ENCODE data around the gene FOXL2NB.

Gene FOXL2NB

DNA sequence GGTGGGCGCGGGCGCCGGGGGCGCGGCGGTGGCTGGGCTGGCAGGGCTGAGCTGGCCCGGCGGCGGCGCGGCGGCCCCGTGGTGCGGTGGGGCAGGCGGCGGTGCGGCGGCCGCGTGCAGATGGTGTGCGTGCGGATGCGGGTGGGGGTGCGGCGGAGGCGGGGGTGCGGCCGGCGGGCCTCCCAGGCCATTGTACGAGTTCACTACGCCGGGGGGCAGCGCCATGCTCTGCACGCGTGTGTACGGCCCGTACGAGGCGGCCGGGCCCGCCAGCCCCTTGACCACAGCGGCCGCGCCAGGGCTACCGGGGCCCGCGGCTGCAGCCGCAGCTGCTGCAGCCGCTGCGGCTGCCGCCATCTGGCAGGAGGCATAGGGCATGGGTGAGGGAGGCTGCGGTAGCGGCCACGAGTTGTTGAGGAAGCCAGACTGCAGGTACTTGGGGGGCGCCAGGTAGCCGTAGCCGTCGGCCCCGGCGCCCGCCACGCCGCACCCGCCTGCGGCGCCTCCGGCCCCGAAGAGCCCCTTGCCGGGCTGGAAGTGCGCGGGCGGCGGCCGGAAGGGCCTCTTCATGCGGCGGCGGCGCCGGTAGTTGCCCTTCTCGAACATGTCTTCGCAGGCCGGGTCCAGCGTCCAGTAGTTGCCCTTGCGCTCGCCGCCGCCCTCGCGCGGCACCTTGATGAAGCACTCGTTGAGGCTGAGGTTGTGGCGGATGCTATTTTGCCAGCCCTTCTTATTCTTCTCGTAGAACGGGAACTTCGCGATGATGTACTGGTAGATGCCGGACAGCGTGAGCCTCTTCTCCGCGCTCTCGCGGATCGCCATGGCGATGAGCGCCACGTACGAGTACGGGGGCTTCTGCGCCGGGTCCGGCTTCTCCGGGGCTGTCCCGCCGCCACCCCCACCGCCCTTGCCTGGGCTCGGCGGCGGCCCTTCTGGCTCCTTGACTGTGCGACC is 1.0 kb upstream of the FOXL2NB start:
- DNase-seq: no peak

DNA sequence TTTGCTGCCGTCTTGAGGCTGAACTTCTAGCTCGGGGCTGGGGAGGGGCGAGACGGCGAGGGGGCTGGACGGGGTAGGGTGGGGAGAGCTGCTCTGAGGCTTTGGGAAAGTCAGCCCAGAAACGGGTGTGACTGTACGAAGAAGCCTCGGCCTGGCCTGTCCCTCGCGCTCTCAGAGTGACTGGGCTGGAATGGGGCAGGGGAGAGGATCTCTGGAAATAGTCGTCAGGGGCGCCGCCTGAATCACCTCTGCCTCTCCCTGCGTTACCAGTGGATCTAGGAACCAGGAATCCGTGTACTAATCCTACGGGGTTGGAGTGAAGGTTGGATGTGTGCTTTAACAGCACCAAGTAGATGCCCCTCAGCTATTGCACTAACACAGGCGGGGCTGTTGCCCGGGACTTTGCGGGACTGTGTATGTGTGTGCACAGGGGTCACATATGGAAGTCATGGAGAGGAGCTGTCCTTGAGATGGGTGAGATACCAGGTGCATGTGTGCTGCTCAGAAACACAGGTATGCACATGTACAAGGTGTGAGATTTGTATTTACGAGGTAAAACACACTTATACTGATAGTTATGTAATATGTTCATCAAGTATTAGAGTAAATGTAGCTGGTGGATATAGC is 591 bp downstream of the FOXL2NB start:
- DNase-seq: no peak

DNA sequence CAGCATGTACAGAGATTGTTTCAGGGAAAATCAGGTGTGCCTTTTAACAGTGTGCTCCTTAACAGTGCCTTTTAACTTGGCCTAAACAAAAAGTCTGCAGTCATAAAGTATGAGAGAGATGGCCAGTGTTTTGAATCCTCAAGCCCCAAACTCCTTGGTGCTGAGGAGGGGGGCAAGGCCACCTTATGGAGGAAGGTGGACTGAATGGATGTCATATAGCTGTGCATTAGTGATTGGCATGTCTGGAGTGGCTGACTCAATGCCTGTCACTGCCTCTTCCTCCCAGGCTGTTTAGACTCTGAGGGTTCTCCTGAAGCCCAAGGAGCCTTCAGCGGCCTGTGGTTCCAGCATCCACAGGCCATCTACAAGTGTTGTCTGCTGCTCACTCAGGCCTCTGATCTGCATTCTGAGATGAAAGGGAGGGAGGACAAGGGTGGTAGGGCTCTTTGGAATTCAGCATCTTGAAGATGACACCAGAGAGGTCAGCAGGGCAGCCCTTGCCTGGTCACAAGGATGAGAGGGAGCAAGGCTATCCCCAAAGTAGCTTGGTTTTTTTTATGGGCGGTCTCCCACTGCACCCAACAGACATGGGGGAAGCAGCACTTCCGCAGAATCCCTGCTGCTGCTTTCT is 1.5 kb downstream of the FOXL2NB start:
- no peak for DNase-seq

DNA sequence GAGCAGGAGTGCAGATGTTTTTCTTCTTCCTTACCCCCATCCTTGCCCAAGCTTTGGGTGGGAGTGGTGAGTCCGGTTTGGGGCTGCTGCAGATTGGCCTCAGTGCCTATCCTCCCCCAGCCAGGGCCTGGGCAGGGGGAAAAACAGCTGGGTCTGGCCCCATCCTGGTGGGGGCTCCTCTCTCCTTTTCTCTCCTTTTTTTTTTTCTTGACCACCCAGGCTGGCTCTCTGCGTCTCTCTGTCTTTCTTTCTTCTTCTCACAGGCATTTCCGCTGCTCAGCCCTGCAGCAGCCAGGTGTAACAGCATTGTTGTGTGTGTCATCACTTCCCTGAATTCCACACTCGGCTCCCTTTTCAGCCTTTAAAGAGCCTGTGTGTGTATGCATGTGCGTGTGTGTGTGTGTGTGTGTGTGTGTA is 2.0 kb downstream of the FOXL2NB start:
- DNase-seq: no peak

DNA sequence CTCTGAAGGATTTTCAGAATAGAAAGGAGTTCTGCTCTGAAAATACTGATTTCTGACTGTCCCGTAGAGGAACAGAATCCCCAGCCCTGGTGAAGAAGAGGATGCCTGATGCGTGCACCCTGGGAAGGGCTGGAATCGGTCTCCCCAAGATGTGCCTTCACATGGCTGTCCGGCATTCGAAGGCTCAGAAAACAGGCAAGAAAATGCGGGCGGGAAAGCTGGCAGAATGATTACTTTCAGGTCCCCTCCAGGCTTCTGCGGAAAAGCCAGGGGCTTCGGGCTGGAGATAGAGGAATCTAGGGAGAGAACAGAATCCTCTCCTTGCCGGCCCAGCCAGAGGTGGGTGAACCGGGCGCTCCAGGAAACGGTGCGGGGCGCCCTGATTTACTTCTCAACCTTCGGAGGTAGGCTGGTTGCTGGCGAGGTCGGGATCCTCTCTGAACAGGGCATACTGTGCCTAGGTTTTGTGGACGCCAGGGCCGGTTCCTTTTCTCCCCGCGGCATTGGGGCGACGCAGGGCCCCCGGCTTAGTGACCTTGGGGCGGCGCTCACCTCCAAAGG is 2.5 kb downstream of the FOXL2NB start:
- DNase-seq: no peak

DNA sequence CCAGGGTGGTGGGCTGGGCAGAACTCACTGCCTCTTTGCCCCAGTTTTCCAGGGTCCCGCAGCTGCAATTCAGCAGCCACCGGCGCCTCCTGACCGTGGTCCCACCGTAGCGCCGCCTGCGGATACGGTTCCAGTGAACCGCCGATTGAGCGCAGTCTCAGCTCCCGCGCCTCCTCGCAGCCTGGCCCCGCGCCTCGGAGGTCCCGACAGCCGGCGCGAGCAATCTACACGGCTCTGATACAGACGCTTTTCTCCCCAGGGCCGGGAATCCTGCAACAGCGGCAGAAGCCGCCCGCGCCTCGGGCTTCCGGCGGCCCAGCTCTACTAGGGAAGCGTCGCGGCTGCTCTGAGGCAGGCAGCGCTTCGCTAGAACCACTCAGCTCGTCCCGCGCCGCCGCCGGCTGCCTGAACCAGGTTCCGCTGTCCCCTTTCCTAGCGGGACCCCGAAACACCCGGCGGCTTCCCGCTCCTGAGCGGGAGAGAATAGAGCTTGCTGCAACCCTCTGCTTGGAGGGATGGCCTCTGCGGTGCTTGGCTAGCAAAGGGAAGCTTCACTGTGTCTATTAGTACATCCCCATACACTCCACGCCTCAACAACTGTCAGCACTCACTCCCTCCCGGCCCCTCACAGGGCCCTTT is 3.1 kb downstream of the FOXL2NB start:
- DNase-seq: no peak

- DNase-seq: no peak
Measured at GRCh38 chr3:138950701-138951100, 3.7 kb downstream of the FOXL2NB start.

DNA sequence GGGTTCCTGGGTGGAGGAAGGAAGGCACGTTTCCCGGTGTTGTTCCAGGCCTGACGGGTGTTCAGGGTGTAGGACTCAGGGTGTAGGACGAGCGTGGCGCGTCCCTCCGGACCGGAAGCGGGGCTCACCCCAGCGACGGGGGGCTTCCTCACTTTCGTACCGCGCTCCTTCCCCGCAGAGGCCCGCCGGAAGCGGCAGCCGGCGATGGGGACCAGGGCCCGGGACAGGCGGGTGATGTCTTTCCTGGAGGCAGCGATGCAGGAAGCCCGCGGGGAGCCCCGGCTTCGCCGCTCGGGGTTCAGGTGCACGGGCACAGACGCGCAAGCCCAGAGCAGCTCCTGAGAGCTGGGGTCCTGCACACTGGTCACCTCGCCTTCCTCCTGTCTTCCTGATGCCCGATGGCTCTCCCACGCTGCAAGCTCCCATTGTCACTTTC is 13.4 kb downstream of the FOXL2NB start:
- no peak for DNase-seq

DNA sequence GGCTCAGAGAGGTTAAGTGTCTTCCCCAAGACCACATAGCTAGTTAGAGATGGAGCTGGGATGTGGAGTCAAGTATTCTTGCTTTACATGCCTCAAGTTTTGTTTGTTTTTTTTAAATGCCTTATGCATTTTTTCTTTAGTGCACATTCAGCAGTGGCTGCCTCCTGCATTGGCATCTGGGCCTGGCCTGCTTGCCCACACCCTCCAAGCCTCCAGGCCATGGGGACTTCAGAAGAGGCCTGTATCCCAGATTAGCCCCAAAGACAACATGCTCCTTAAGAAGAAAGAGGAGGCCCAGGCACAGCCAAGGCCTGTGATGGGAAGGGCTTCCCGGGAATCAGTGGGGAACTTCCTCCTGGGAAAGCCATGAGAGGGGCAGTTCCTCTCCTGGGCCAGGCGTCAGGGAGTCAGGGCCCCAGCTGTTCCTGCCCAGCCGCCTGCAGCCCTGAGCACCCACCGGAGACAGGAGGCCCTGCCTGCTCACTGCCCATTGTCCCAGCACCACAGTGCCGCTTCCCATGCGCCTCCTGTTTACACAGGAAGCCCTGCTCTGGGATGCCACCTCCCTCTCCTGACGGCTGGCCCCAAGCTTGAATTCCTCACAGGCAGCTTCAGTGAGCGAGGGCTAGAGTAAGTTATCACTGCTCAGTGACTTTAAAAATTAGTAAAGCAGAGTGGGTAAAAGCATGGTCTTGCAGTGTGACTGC is 16.0 kb downstream of the FOXL2NB start:
- no peak for DNase-seq

DNA sequence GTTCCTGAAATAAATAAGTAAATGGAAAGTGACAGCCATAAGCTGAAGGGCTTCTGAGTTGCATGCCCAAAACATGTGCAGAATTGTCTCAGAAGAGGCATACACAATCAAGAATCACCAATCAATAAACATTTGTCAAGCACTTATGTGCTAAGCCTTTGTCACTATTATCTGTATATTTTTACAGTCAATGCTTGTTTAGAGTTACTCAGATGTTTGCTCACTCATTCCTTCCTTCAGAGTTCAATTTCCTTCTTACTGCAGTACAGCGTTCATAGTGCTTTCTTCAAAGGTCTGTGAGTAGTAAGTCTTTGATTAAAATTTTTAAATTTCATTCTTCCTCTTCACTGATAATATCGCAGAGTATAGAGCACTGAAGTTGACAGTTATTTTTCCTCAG is 17.2 kb downstream of the FOXL2NB start:
- DNase-seq: no peak

GRCh38 chr3:138964923-138965322 is 17.9 kb downstream of the FOXL2NB start:
- no peak for DNase-seq

DNA sequence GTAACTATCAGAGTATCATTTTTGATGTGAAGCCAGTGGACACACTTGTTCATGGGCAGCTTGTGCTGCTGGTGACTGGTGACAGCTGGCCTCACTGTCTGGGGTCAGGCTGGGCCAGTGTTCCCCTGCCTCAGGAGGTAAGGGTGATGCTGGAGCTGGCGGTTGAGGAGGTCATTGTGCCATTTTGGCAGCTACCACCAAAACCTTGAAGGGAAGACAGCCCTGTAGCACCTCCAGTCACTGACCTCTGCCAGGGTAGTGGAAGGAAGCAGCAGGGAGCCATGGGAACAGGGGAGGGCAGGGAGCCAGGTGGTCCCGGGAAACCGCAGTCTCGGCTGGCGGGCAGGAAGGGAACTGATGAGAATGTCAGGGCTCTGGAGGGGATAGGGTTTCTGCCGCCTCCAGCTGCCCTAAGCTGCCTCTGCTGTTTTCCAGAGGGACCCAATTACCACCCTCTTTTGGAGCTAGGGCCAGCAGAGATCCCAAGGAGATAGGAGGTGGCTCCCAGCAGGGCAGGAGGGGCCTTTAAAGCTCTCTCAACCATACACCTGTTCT is 24.8 kb downstream of the FOXL2NB start:
- no peak for DNase-seq

DNA sequence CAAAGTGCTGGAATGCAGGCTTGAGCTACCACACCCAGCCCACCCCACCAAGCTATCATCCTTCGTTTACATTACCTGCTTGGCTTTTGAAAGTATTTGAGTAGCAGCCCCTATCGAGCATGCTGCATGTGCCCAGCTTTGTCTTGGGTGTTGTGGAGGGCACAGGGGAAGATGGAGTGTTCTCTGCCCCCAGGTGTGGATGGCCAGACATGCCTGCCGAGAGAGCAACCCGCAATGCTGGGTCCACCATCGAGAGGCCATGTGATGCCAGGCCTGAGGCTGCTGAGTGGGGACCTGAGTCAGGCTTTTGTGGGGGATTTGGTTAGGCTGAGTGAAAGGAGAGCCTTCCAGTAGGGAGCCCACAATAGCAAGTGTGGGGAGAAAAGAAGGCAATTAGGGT is 25.9 kb downstream of the FOXL2NB start:
- no peak for DNase-seq

- DNase-seq: no peak
Measured at GRCh38 chr3:138974462-138974861, 27.4 kb downstream of the FOXL2NB start.

GRCh38 chr3:138975351-138975750 is 28.3 kb downstream of the FOXL2NB start:
- DNase-seq: no peak

- no peak for DNase-seq
Measured at GRCh38 chr3:138976047-138976446, 29.0 kb downstream of the FOXL2NB start.

- DNase-seq: no peak
Measured at GRCh38 chr3:138984816-138985215, 37.8 kb downstream of the FOXL2NB start.

DNA sequence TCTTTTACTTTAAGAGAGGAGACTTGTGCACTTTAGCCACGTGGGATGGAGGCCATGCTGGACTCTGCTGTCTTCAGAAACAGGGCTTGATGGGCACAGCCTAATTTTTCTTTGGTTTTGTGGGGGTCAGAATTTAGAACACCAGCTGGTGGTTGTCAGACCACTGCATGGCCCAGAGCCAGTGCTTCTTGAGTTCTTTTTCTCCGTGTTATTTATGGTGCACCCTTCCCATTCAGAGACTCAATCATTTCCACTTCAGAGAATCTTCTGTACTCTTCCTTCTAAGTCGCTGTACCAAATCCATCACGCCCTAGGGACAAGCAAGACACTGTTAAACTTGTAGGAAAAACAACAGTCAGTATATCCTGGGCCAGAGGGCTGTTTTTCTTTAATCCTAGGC is 38.9 kb downstream of the FOXL2NB start:
- no peak for DNase-seq

DNA sequence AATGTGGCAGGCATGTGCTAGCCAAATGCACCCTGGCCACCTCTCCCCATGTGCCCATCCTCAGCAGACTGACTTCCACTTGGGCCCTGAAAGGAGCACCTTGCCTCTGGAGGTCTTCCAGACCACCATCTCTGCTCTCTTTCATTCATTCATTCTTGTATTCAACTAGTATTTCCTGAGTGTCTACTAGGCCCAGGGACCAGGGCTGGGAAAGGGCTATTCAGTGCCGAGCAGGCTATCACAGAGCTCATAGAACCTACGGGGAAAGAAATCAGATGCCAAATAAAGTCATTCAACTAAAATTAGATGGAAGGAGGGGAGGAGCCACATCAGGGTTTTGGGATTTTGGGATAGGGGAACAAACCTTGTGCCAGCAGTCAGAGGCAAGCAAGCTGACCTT is 40.2 kb downstream of the FOXL2NB start:
- DNase-seq: no peak

GRCh38 chr3:138995706-138996105 is 48.7 kb downstream of the FOXL2NB start:
- no peak for DNase-seq

All from CD4-positive, alpha-beta T cell treated with Interleukin-10 for 1 hour (primary cell).